Measurements from ENCODE around the gene FDXR.
"Not testable (repeated sequence)": the region's sequence is repeated elsewhere in the genome, so short reads cannot be mapped to it uniquely, and the experiment has no call there.

The FDXR gene, protein sequence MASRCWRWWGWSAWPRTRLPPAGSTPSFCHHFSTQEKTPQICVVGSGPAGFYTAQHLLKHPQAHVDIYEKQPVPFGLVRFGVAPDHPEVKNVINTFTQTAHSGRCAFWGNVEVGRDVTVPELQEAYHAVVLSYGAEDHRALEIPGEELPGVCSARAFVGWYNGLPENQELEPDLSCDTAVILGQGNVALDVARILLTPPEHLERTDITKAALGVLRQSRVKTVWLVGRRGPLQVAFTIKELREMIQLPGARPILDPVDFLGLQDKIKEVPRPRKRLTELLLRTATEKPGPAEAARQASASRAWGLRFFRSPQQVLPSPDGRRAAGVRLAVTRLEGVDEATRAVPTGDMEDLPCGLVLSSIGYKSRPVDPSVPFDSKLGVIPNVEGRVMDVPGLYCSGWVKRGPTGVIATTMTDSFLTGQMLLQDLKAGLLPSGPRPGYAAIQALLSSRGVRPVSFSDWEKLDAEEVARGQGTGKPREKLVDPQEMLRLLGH

DNA sequence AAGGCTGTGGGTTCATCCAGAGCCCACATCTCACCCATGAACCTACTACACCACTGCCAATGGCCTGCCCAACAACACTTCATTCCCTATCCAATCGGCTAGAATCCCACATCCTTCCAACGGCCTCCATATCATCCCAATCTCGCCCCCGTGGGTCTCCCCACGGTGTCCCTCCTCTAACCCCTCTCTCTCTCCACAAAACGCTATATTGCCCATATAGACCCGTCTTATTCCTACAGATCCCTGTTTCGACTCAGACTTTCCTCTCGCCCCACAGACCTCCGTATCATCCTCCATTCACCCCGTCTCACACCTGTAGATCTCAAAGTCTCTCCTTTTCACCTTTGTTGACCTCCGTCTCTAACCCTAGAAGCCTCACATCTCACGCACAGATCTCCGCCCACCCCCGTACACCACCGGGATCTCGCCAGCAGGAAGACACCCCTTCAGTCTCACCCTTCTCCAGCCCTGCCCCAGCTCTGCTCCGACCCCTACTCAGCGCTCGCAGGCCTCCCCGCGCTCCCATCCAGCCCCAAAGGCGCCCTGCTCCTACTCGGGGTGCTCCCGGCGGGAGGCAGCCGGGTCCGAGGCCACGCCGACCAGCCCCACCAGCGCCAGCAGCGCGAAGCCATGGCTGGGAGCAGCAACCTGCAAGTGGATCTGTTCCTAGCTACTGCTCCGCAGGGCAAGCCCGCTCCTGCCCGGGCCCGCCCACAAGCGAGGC, at the start of gene FDXR:
Gene FDXR (minus strand): TSS at position 682 of the 724 bp plus-strand sequence. CDS start 50 bp downstream, at position 632.
- H3K9me3 Mint-ChIP-seq, result no peaks in the 10 kb centered on the region
- peaks cover 5% of the 10 kb centered on the region for H3K36me3 Mint-ChIP-seq
- H3K4me3 Mint-ChIP-seq, result peak within 1 kb of the TSS; percentile 79
- no peak for DNase-seq
- H3K4me1 Mint-ChIP-seq, result peaks cover 46% of the 10 kb centered on the region
- CTCF ChIA-PET, result interaction anchor here (1.3 to 5.4 kb wide), 5 partner anchors 8 to 101 kb away, joined by 4 to 26 read pairs (median 5); partner anchors contain the start of gene GRIN2C
- H3K27ac Mint-ChIP-seq, result peak within 1 kb of the TSS; percentile 94
- H3K27me3 Mint-ChIP-seq, result peaks cover 4% of the 10 kb centered on the region

DNA sequence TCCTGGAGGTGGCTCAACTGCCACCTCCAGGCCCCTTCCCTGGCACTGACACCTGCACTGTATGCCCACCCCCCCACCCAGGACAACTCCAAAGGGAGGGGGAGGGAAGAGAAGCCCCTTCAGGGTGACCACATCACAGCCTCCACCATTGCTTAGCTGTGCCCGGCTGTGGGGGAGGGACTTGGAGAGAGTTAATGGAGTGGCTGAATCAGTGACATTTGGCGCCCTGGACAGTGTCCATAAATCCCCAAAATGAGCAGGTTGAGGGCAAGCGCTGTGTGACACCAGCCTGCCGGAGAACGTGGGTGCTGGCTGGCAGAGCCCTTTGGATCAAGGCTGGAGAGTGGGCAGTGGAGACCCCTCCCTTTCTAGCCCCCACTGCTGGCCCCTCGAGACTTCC, 49.4 kb upstream of the FDXR start:
- no peak for DNase-seq
- H3K4me1 Mint-ChIP-seq, result peaks cover 5% of the 10 kb centered on the region
- H3K27ac Mint-ChIP-seq, result no peak overlapping the region
- H3K9me3 Mint-ChIP-seq, result no peaks in the 10 kb centered on the region
- CTCF ChIA-PET, result interaction anchor here (11.0 kb wide), 1 partner anchor 37 kb away, joined by 152 read pairs; no protein-coding TSS in a partner anchor
- H3K4me3 Mint-ChIP-seq, result no peak overlapping the region
- H3K36me3 Mint-ChIP-seq, result no peaks in the 10 kb centered on the region
- peaks cover 100% of the 10 kb centered on the region for H3K27me3 Mint-ChIP-seq

DNA sequence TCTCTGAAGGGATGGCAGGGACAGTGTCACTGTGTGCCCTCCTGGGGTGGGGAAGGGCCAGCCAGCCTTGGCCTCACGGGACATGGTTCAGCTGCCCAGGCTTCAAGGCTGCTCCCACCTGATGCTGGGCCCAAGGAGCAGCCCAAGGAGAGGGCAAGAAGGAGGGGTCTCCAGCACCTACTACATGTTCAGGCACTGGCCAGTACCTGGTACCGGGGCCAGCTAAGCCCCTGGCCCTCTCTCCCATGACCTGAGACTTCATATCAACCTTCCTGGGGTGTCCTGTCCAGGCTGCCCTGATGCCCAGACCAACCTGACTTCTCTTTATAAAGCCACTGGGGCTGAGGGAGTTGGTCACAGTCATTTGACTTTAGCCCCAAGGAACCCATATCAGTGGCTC, 49.0 kb upstream of the FDXR start:
- CTCF ChIA-PET, result interaction anchor here (11.0 kb wide), 1 partner anchor 38 kb away, joined by 152 read pairs; no protein-coding TSS in a partner anchor
- H3K36me3 Mint-ChIP-seq, result no peaks in the 10 kb centered on the region
- no peak overlapping the region for H3K4me3 Mint-ChIP-seq
- H3K27ac Mint-ChIP-seq, result no peak overlapping the region
- no peak for DNase-seq
- no peaks in the 10 kb centered on the region for H3K9me3 Mint-ChIP-seq
- H3K27me3 Mint-ChIP-seq, result peaks cover 98% of the 10 kb centered on the region
- peaks cover 5% of the 10 kb centered on the region for H3K4me1 Mint-ChIP-seq

DNA sequence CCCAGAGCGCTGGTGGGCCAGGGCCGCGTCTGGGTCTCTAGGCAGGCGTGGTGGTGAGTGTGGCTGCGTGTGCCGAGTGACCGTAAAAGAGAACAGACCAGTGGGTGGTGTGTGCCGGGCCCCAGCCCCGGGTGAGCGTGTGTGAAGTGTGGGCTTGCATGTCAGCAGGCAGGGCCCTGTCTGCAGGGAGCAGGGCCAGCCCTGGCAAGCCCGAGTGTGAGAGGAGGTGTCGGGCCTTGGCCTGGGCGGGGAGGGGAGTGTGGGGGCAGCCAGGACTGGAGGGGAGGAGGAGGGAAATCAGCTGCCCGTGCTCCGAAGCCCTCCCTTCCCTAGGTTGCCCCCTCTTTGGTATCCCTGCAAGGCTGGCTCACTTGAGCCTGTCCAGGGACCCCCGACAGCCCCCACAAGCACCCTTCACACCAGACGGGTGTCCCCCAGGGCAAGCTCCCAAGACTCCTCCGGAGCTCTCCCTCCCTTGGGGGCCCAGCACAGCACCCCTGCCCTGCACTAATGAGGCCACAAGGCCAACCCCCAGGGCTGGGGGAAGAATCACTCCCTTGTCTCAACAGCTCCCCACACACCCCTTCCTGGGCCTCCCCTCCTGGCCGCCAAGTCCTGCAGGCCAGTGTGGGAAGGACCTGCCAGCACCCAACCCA, 48.4 kb upstream of the FDXR start:
- no peak overlapping the region for H3K27ac Mint-ChIP-seq
- H3K27me3 Mint-ChIP-seq, result peaks cover 98% of the 10 kb centered on the region
- H3K9me3 Mint-ChIP-seq, result no peaks in the 10 kb centered on the region
- DNase-seq, result no peak
- H3K4me3 Mint-ChIP-seq, result no peak overlapping the region
- no peaks in the 10 kb centered on the region for H3K36me3 Mint-ChIP-seq
- H3K4me1 Mint-ChIP-seq, result peaks cover 5% of the 10 kb centered on the region
- CTCF ChIA-PET, result interaction anchor here (11.0 kb wide), 1 partner anchor 38 kb away, joined by 152 read pairs; no protein-coding TSS in a partner anchor

DNA sequence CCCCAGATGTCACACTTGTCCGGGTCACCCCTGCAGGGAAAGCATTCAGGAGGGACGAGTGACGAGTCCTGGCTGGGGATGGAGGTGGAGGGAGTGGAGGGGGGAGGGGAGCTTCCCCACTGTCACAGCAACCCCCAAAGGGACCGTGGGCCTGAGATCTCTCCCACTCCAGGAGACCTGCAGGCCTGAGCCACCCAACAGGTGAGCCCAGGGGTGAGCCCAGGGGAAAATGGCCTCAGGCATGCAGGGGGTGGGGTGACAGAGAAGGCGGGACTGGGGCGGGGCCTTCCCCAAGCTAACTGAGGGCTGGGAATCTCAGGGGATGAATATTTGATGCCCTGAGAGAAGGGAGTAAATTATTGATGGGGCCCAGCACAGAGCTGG, 47.8 kb upstream of the FDXR start:
- CTCF ChIA-PET, result interaction anchor here (11.0 kb wide), 1 partner anchor 39 kb away, joined by 152 read pairs; no protein-coding TSS in a partner anchor
- peaks cover 5% of the 10 kb centered on the region for H3K4me1 Mint-ChIP-seq
- DNase-seq, result no peak
- peaks cover 96% of the 10 kb centered on the region for H3K27me3 Mint-ChIP-seq
- no peaks in the 10 kb centered on the region for H3K36me3 Mint-ChIP-seq
- no peak overlapping the region for H3K27ac Mint-ChIP-seq
- no peak overlapping the region for H3K4me3 Mint-ChIP-seq
- no peaks in the 10 kb centered on the region for H3K9me3 Mint-ChIP-seq

DNA sequence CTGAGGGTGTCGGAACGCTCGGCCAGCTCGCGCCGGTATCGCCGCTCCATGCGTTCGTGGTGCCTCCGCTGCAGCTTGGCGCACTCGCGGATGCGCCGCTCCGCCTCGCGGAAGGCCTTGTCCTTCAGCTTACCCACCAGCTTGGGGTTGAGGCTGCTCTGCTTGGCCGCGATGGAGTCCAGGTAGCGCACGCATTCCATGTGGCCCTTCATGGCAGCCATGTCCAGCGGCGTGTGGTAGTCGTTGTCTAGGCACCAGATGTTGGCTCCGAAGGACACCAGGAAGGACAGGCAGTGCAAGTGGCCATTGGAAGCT, 47.5 kb upstream of the FDXR start:
- Mint-ChIP-seq H3K4me1 (peaks cover 5% of the 10 kb centered on the region), H3K9me3 (no peaks in the 10 kb centered on the region), H3K36me3 (no peaks in the 10 kb centered on the region), H3K27me3 (peaks cover 95% of the 10 kb centered on the region), H3K4me3 (no peak overlapping the region), H3K27ac (no peak overlapping the region)
- no peak for DNase-seq
- CTCF ChIA-PET, result interaction anchor here (11.0 kb wide), 1 partner anchor 39 kb away, joined by 152 read pairs; no protein-coding TSS in a partner anchor

DNA sequence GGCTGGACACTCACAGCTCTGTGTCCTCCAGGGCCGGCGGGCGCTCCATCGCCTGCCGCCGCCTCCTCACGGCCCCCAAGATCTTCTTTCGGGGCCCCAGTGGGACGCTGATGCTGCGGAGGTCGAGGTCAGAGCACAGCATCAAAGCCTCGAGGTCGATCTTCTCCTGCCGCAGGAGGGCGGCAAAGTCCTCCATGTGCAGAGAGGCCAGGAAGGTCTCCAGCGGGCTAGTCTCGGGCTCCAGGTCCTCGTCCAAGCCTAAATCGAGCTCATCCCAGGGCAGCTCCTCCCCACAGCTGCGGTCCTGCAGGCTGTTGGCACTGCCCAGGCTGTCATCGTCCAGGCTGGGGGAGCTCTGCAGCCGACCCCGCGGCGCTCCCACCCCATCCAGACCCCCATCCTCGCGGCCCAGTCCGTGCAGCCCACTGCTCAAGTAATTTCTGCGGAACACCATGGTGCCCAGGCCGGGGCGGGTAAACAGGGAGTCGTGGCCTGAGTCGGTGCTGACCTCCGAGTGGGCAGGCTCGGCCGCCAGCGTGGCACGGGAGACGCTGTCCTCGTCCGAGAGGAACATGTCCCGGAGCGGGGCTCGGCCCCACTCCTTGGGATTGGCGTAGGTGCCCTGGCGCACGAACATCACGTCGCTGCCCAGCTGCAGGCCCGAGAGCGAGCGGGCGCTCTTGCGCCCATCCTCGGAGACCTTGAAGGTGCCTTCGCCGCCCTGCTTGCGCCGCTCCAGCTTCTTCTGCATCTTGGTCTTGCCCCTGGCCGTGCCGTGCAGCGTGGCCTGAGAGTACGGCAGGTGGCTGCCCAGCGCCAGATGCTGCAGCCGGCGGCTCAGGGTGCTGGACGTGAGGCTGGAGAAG, 46.9 kb upstream of the FDXR start:
- no peak for DNase-seq

DNA sequence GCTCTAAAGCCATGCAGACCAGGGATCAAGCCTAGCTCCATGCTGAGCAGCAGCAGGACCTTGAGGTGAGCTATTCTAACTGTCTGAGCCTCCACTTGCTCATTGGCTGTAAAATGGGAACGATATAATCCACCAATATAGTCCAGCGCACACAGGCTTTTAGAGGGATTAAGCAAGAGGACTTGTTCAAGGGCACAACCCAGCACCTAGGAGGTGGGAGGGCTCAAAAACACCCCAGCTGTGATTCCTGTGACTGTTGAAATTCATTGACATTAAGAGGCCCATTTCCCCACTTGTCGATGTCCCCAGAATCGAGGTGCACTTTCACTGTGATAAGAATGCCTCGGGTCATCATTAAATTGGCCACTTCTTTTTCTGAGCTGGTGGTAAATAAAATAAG, 46.1 kb upstream of the FDXR start:
- no peaks in the 10 kb centered on the region for H3K4me1 Mint-ChIP-seq
- H3K27ac Mint-ChIP-seq, result no peak overlapping the region
- CTCF ChIA-PET, result interaction anchor here (0.9 to 11.0 kb wide), 3 partner anchors 8 to 82 kb away, joined by 3 to 152 read pairs (median 4); no protein-coding TSS in a partner anchor
- no peak for DNase-seq
- H3K9me3 Mint-ChIP-seq, result no peaks in the 10 kb centered on the region
- H3K36me3 Mint-ChIP-seq, result no peaks in the 10 kb centered on the region
- no peak overlapping the region for H3K4me3 Mint-ChIP-seq
- H3K27me3 Mint-ChIP-seq, result peaks cover 92% of the 10 kb centered on the region

More for the DNA sequence above, 46.9 kb upstream of the FDXR start:
- CTCF ChIA-PET, result interaction anchor here (0.9 to 11.0 kb wide), 3 partner anchors 9 to 81 kb away, joined by 3 to 152 read pairs (median 4); no protein-coding TSS in a partner anchor
- Mint-ChIP-seq H3K4me1 (peaks cover 4% of the 10 kb centered on the region), H3K27ac (no peak overlapping the region), H3K9me3 (no peaks in the 10 kb centered on the region), H3K4me3 (no peak overlapping the region), H3K36me3 (no peaks in the 10 kb centered on the region), H3K27me3 (peaks cover 95% of the 10 kb centered on the region)

DNA sequence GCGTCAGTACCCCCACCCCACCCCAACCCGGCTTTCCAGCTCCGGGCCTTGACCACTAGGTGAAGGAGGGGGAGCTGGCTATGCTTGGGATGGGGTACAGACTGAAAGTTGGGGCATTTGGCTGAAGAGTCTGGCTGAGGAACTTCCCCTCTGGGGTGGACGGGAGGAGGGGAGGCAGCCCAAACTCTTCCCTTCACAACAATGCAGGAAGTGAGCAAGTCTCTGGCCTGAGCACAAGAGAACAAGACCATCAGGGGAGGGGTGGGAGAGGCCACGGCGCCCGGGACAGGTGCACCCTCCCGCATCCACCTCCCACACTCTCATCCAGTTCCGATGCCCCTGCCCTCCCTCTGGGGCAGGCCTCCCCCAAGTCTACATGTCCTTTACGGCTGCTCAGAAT, 44.6 kb upstream of the FDXR start:
- Mint-ChIP-seq H3K4me3 (no peak overlapping the region), H3K27me3 (peaks cover 82% of the 10 kb centered on the region), H3K27ac (no peak overlapping the region), H3K9me3 (no peaks in the 10 kb centered on the region), H3K36me3 (no peaks in the 10 kb centered on the region), H3K4me1 (no peaks in the 10 kb centered on the region)
- DNase-seq, result no peak
- CTCF ChIA-PET, result interaction anchor here (1.5 kb wide), 1 partner anchor 8 kb away, joined by 4 read pairs; no protein-coding TSS in a partner anchor

DNA sequence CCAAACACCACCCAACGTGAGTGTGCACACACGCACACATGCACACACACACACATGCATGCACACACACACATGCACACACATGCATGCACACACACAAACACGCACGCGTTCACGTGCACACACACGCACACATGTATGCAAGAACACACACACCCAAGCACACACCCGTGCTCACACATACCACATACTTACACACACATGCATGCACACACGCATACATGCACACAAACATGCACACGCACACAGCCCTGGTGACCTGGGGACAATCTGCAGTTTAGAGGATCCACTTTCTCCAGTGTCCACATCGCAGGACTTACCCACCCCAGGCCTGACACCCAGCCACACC, 44.0 kb upstream of the FDXR start:
- no peak overlapping the region for H3K4me3 Mint-ChIP-seq
- CTCF ChIA-PET, result interaction anchor here (1.5 kb wide), 1 partner anchor 9 kb away, joined by 4 read pairs; no protein-coding TSS in a partner anchor
- no peak overlapping the region for H3K27ac Mint-ChIP-seq

DNA sequence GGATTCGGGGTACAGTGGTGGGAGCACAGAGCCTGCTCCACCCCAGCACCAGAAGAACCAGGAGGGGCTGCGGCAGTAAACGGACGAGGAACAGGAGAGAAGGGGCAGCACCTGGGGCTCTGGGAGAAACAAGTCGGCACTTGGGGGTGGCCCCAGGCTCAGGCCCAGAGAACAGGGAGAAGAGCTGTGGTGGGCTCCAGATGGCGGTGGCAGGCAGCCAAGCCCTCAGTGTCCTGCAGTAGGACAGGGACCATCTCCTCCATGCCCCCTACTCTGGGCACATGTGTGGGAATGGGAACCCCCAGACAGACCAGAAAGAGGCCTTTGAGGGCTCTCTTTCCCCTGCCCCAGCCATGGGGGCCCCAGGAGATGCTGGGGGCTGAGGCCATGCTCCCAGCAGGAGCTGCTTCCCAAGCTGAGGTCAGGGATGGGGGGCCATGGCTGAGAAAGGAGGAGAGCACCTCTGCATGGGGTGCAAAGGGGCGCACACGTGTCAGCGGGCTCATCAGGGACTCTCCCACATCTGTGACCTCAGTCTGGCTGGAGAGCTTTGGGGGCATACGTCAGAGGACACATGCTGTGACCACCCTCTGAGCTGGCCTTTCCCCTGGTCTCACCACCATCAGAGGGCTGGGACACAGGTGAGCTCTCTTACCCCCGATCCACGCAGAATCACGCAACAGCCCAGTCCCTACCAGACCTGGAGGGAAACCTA, 43.5 kb upstream of the FDXR start:
- CTCF ChIA-PET, result interaction anchor here (1.5 kb wide), 1 partner anchor 9 kb away, joined by 4 read pairs; no protein-coding TSS in a partner anchor

More for the DNA sequence above, 44.0 kb upstream of the FDXR start:
- H3K36me3 Mint-ChIP-seq, result no peaks in the 10 kb centered on the region
- no peaks in the 10 kb centered on the region for H3K9me3 Mint-ChIP-seq
- no peaks in the 10 kb centered on the region for H3K4me1 Mint-ChIP-seq
- peaks cover 82% of the 10 kb centered on the region for H3K27me3 Mint-ChIP-seq
- DNase-seq, result no peak

DNA sequence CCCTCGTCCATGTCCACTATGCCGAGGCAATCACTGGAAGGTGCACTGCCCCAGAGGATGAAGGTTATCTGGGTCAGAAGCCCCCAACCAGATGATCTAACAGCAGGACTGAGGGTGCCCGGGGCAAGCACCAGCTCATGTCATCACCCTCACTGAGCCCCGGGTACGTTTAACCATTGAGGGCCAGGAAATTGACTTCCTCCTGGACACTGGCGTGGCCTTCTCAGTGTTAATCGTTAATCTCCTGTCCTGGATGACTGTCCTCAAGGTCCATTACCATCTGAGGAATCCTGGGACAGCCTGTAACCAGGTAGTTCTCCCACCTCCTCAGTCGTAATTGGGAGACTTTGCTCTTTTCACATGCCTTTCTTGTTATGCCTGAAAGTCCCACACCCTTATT, 38.6 kb upstream of the FDXR start:
- H3K4me3 Mint-ChIP-seq, H3K9me3 Mint-ChIP-seq, H3K36me3 Mint-ChIP-seq, H3K27ac Mint-ChIP-seq, DNase-seq, H3K4me1 Mint-ChIP-seq: not testable (repeated sequence)
- CTCF ChIA-PET, result interaction anchor here (1.2 kb wide), 1 partner anchor 7 kb away, joined by 4 read pairs; no protein-coding TSS in a partner anchor
- peaks cover 44% of the 10 kb centered on the region for H3K27me3 Mint-ChIP-seq

More for the DNA sequence above, 43.5 kb upstream of the FDXR start:
- Mint-ChIP-seq H3K36me3 (no peaks in the 10 kb centered on the region), H3K9me3 (no peaks in the 10 kb centered on the region), H3K4me3 (no peak overlapping the region), H3K27ac (no peak overlapping the region), H3K4me1 (no peaks in the 10 kb centered on the region), H3K27me3 (peaks cover 77% of the 10 kb centered on the region)
- no peak for DNase-seq

DNA sequence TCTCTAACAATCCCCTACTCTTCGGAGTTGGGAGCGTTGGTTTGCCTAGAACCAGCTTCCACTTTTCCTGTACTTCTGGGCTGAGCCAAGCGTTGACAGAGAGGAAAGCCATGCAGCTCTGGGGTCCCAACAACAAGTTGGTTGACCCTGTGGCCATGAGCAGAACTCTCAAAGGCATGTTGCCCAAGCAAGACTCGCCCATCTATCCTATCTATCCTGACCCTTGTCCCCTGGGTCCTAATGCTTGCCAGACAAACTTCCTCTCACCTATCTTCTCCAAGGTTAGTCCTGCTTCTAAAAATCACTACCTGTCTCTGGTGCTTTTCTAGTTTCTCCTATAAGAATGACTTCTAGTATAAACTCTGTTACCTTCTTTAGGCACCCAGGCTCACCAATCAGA, 36.3 kb upstream of the FDXR start:
- CTCF ChIA-PET, H3K27ac Mint-ChIP-seq, DNase-seq, H3K36me3 Mint-ChIP-seq, H3K4me3 Mint-ChIP-seq, H3K4me1 Mint-ChIP-seq, H3K9me3 Mint-ChIP-seq: not testable (repeated sequence)
- peaks cover 35% of the 10 kb centered on the region for H3K27me3 Mint-ChIP-seq

Data from activated naive CD4-positive, alpha-beta T cell treated with anti-CD3 and anti-CD28 coated beads, Interleukin-2, amount 10 ng/mL, durations not matched to agents 7 days and 5 days (primary cell).